ENCODE measurements around the gene NT5C2.
"Not testable (repeated sequence)": the region's sequence is repeated elsewhere in the genome, so short reads cannot be mapped to it uniquely, and the experiment has no call there.

The NT5C2 gene

DNA sequence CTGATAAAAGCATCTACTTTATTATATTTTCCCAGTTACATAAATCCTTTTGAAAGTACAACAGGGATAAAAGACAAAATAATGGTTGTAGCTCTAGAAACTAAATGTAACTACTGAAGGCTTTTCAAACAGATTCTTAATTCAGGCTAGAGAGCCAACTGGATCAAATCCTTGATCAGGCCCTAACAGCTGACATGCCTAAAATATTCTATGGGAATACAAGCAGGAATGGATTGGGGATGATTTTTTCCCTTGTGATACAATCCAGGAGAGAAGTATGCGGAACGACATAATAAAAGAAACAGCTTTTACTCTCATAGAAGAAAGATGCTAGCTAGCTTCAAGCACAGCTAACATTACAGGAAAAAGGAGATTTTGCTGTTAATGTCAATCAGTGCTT is 49.0 kb downstream of the NT5C2 start:
- no peak overlapping the region for H3K4me3 ChIP-seq (ENCODE audit: low read length)
- no peak overlapping the region for H3K4me2 ChIP-seq (ENCODE audit: low read length)
- H3K9me2 ChIP-seq (replicated peaks; ENCODE audit: control insufficient read depth, low read length) = no peaks in the 10 kb centered on the region
- no peak overlapping the region for H3K27ac ChIP-seq (ENCODE audit: low read depth, low read length)
- H3K9me3 ChIP-seq (ENCODE audit: control insufficient read depth, insufficient read depth, low read length) = no peaks in the 10 kb centered on the region
- TF ChIP-seq EZH2phosphoT487 (IDR thresholded peaks at IDR 0.05; ENCODE audit: borderline replicate concordance, low read length) = no peak
- no peaks in the 10 kb centered on the region for H3K27me3 ChIP-seq (ENCODE audit: control insufficient read depth, low read length)
- no peaks in the 10 kb centered on the region; the same call in 1 of the 2 replicates for H3F3A ChIP-seq (ENCODE audit: control insufficient read depth, insufficient read depth)
- H3K4me1 ChIP-seq (ENCODE audit: control insufficient read depth, low read length) = no peaks in the 10 kb centered on the region
- H3K79me2 ChIP-seq (ENCODE audit: control insufficient read depth, low read length) = peaks cover 47% of the 10 kb centered on the region
- peaks cover 49% of the 10 kb centered on the region for H3K36me3 ChIP-seq (ENCODE audit: control insufficient read depth, low read length)
- no peaks in the 10 kb centered on the region for H4K20me1 ChIP-seq (ENCODE audit: control insufficient read depth, insufficient read depth, low read depth, low read length)

DNA sequence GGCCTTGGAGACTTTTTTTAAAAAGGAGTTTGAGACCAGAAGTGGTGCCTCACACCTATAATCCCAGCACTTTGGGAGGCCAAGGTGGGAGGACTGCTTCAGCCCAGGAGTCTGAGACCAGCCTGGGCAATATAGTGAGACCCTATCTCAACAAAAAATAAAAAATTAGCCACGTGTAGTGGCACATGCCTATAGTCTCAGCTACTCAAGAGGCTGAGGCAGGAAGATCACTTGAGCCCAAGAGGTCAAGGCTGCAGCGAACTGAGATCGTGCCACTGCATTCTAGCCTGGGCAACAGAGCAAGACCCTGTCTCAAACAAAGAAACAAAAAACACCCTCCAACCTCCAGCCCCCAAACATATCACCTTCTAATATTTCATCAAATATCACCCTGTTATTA is 49.4 kb downstream of the NT5C2 start:
- not testable (repeated sequence) for H3K4me2 ChIP-seq (ENCODE audit: low read length); H3K4me3 ChIP-seq (ENCODE audit: low read length); H3K27me3 ChIP-seq (ENCODE audit: control insufficient read depth, low read length); H3K27ac ChIP-seq (ENCODE audit: low read depth, low read length); H3K9me3 ChIP-seq (ENCODE audit: control insufficient read depth, insufficient read depth, low read length); H4K20me1 ChIP-seq (ENCODE audit: control insufficient read depth, insufficient read depth, low read depth, low read length); H3F3A ChIP-seq (ENCODE audit: control insufficient read depth, insufficient read depth); H3K9me2 ChIP-seq (replicated peaks; ENCODE audit: control insufficient read depth, low read length); H3K4me1 ChIP-seq (ENCODE audit: control insufficient read depth, low read length)
- Histone ChIP-seq H3K79me2 (ENCODE audit: control insufficient read depth, low read length) (peaks cover 43% of the 10 kb centered on the region), H3K36me3 (ENCODE audit: control insufficient read depth, low read length) (peaks cover 53% of the 10 kb centered on the region)

DNA sequence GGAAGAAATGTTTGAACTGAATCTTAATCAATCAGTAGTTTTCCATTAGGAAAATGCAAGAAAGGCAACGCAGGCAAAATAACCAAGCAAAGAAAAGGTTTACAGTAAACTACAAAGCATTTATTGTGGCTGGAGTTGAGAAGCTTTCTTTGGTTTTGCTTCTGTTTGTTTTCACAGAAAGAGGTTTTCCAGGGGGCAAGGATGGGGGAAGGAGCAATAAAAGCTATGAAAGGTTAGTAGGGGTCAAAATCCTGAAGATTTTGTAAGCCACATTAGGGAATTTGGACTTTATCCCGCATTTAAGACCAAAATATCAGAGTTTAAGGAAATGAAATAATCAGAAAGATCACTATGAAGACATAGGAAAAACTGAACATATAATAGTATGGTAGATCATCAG is 51.1 kb downstream of the NT5C2 start:
- Histone ChIP-seq H3K36me3 (ENCODE audit: control insufficient read depth, low read length) (peaks cover 66% of the 10 kb centered on the region), H3K4me2 (ENCODE audit: low read length) (no peak overlapping the region), H3K79me2 (ENCODE audit: control insufficient read depth, low read length) (peaks cover 34% of the 10 kb centered on the region)

DNA sequence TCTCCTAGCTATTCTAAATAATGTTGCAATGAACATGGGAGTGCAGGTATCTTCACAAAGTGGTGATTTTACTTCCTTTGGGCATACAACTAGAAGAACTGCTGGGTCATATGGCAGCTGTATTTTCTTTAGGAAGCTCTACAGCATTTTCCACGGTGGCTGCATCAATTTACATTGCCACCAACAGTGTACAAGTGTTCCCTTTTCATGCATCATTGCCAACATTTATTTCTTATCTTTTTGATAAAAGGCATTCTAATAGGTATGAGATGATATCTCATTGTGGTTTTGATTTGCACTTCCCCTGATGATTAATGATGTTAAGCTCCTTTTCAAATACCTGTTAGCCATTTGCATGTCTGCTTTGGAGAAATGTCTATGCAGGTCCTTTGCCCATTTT is 52.6 kb downstream of the NT5C2 start:
- Histone ChIP-seq H3K4me2 (ENCODE audit: low read length) (no peak overlapping the region), H3K27me3 (ENCODE audit: control insufficient read depth, low read length) (no peaks in the 10 kb centered on the region), H4K20me1 (ENCODE audit: control insufficient read depth, insufficient read depth, low read depth, low read length) (no peaks in the 10 kb centered on the region), H3K9me2 (replicated peaks; ENCODE audit: control insufficient read depth, low read length) (no peaks in the 10 kb centered on the region), H3K4me1 (ENCODE audit: control insufficient read depth, low read length) (no peaks in the 10 kb centered on the region), H3K4me3 (ENCODE audit: low read length) (no peak overlapping the region), H3K27ac (ENCODE audit: low read depth, low read length) (no peak overlapping the region), H3K9me3 (ENCODE audit: control insufficient read depth, insufficient read depth, low read length) (no peaks in the 10 kb centered on the region), H3K36me3 (ENCODE audit: control insufficient read depth, low read length) (peaks cover 68% of the 10 kb centered on the region), H3F3A (ENCODE audit: control insufficient read depth, insufficient read depth) (no peaks in the 10 kb centered on the region; the same call in 1 of the 2 replicates), H3K79me2 (ENCODE audit: control insufficient read depth, low read length) (peaks cover 22% of the 10 kb centered on the region)
- TF ChIP-seq, protein P1, sequence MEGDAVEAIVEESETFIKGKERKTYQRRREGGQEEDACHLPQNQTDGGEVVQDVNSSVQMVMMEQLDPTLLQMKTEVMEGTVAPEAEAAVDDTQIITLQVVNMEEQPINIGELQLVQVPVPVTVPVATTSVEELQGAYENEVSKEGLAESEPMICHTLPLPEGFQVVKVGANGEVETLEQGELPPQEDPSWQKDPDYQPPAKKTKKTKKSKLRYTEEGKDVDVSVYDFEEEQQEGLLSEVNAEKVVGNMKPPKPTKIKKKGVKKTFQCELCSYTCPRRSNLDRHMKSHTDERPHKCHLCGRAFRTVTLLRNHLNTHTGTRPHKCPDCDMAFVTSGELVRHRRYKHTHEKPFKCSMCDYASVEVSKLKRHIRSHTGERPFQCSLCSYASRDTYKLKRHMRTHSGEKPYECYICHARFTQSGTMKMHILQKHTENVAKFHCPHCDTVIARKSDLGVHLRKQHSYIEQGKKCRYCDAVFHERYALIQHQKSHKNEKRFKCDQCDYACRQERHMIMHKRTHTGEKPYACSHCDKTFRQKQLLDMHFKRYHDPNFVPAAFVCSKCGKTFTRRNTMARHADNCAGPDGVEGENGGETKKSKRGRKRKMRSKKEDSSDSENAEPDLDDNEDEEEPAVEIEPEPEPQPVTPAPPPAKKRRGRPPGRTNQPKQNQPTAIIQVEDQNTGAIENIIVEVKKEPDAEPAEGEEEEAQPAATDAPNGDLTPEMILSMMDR (IDR thresholded peaks at IDR 0.05; ENCODE audit: low read depth, low read length, poor library complexity, severe bottlenecking) = no peak
- no peak for TF ChIP-seq EZH2phosphoT487 (IDR thresholded peaks at IDR 0.05; ENCODE audit: borderline replicate concordance, low read length)

More for the DNA sequence above, 51.1 kb downstream of the NT5C2 start:
- Histone ChIP-seq H3K4me1 (ENCODE audit: control insufficient read depth, low read length) (no peaks in the 10 kb centered on the region), H3K4me3 (ENCODE audit: low read length) (no peak overlapping the region), H3K27ac (ENCODE audit: low read depth, low read length) (no peak overlapping the region), H3F3A (ENCODE audit: control insufficient read depth, insufficient read depth) (no peaks in the 10 kb centered on the region; the same call in 1 of the 2 replicates), H3K9me3 (ENCODE audit: control insufficient read depth, insufficient read depth, low read length) (no peaks in the 10 kb centered on the region), H3K9me2 (replicated peaks; ENCODE audit: control insufficient read depth, low read length) (no peaks in the 10 kb centered on the region), H4K20me1 (ENCODE audit: control insufficient read depth, insufficient read depth, low read depth, low read length) (no peaks in the 10 kb centered on the region), H3K27me3 (ENCODE audit: control insufficient read depth, low read length) (no peaks in the 10 kb centered on the region)
- TF ChIP-seq, protein P1 (IDR thresholded peaks at IDR 0.05; ENCODE audit: low read depth, low read length, poor library complexity, severe bottlenecking) = no peak
- TF ChIP-seq EZH2phosphoT487 (IDR thresholded peaks at IDR 0.05; ENCODE audit: borderline replicate concordance, low read length) = no peak
